ENCODE measurements around the gene BCAM.
"Not testable (repeated sequence)": the region's sequence is repeated elsewhere in the genome, so short reads cannot be mapped to it uniquely, and the experiment has no call there.

Gene BCAM, protein sequence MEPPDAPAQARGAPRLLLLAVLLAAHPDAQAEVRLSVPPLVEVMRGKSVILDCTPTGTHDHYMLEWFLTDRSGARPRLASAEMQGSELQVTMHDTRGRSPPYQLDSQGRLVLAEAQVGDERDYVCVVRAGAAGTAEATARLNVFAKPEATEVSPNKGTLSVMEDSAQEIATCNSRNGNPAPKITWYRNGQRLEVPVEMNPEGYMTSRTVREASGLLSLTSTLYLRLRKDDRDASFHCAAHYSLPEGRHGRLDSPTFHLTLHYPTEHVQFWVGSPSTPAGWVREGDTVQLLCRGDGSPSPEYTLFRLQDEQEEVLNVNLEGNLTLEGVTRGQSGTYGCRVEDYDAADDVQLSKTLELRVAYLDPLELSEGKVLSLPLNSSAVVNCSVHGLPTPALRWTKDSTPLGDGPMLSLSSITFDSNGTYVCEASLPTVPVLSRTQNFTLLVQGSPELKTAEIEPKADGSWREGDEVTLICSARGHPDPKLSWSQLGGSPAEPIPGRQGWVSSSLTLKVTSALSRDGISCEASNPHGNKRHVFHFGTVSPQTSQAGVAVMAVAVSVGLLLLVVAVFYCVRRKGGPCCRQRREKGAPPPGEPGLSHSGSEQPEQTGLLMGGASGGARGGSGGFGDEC

DNA sequence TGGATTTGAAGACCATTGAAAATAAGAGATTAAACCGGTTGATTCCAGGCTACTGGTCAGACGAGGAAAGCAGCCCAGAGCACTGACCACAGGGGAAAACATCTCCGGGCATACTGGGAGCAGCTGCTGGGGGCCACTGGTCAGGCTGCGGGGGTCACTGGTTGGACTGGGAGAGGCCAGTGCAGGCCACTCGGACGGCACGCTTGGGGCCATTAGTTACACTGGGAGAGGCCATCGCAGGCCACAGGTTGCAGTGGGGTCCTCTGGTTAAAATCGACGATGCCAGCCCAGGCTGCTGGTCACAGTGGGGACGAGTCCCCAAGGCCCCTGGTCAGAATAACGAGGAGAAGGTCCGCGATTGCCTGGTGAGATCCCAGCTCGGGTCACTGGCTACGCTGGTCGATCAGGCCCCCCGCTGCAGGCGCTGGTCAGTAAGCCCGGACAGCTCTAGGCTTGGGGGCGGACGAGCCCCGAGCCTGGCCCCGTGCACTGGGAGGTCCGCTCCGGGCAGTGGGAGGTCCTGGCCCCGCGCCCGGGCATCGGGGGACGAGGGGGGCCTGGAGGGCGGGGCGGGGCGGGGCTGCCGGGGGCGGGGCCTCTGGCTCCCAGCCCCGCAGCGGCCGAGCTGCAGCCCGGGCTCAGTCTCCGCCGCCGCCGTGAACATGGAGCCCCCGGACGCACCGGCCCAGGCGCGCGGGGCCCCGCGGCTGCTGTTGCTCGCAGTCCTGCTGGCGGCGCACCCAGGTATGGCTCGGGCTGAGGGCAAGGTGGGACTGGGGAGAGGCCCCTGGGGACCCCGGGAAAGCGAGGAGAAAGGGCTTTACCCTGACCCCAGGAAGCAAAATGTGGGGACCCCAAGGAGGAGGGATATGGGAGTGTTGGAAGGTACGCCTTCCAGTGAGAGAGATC is at the start of gene BCAM:
Gene BCAM, plus strand, starts transcription at position 641 of the 909 bp plus-strand sequence. Its CDS starts 22 bp downstream, at position 663.
- DNase-seq, result peak; percentile 81

GRCh38 chr19:44762038-44762437 is 46.9 kb upstream of the BCAM start:
- DNase-seq, result no peak

DNA sequence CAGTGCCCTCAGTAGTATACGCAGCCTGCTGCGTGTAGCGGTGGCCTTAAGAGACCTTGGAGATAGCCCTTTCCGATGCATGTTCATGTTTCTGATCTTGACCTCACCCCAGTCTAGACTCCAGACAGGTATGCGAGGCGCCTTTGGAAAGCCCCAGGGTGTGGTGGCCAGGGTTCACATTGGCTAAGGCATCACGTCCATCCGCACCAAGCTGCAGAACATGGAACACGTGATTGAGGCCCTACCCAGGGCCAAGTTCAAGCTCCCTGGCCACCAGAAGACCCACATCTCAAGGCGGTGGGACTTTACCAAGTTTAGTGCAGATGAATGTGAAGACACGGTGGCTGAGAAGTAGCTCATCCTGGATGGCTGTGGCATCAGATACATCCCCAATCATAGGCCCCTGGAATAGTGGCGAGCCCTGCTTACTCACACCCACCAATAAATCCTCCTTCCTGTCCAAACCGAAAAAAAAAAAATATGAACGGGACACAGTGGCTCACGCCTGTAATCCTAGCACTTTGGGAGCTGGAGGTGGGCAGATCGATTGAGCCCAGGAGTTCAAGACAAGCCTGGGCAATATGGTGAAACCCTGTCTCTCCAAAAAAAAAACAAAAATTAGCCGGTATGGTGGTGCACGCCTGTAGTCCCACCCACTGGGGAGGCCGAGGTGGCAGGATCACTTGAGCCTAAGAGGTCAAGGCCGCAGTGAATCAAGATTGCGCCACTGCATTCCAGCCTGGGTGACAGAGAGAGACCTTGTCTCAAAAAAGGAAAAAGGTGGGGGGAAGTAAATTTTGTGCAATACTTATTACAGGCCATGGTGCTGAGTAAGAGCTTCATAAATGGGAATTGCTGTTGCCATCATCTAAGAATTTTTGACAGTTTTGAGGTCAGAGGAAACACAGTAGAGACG is 43.6 kb upstream of the BCAM start:
- no peak for DNase-seq

DNA sequence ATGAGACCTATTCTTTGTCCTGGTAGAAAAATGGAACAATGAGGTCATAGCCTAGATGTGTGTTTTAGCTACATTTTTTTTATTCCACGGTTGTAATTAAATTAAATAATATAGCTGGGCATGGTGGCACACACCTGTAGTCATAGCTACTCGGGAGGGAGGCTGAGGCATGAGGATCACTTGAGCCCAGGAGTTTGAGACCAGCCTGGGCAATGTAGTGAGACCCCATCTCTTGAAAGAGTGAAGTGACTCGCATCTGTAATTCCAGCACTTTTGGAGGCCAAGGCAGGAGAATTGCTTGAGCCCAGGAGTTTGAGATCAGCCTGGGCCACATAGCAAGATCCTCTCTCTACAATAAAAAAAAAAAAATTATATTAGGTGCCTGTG is 43.0 kb upstream of the BCAM start:
- no peak for DNase-seq

- DNase-seq, result no peak
Measured at GRCh38 chr19:44767295-44768180, 41.4 kb upstream of the BCAM start.

DNA sequence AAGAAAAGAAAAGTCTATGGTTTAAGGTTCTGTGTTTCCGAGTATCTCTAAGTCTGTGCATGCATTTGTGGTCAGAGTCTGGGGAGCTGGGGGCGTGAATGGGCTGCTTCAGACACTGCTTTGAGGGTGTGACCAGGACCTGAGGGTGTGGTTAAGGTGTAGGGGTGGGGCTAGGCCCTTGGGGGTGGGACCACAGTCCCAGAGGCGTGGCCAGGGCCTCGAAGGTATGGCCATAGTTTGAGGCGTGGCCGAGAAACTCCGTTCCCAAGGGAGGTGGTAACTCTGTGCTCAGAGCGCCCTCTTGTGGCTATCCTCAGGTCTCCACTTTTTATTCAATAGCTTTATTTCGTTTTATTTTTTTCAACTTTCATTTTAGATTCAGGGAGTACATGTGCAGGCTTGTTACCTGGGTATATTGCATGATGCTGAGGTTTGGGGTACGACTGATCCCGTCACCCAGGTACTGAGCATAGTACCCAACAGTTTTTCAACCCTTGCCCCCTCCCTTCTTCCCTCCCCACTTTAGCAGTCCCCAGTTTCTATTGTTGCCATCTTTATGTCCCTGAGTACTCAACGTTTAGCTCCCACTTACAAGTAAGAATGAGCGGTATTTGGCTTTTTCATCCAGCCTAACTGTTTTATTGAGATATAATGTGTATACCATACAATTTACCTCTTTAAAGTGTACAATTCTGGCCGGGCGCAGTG is 38.2 kb upstream of the BCAM start:
- DNase-seq, result peak; percentile 83

- not testable (repeated sequence) for DNase-seq
Measured at GRCh38 chr19:44772144-44772543, 36.8 kb upstream of the BCAM start.

DNA sequence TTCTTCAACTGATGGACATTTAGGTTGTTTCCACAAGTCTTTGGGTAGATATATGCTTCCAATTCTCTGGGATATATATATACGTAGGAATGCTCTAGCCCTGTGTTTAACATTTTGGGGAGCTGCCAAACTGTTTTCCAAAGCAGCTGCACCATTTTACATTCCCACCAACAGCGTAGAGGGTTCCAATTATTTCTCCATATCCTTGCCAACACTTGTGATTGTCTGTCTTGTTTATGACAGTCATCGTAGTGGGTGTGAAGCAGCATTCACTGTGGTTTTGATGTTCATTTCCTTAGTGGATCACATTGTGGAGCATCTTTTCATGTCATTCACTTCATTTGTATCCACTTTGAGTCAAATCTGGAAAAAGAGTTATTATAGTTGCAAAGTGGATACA is 35.9 kb upstream of the BCAM start:
- DNase-seq, result no peak

- DNase-seq, result no peak
Measured at GRCh38 chr19:44775676-44776240, 33.1 kb upstream of the BCAM start.

DNA sequence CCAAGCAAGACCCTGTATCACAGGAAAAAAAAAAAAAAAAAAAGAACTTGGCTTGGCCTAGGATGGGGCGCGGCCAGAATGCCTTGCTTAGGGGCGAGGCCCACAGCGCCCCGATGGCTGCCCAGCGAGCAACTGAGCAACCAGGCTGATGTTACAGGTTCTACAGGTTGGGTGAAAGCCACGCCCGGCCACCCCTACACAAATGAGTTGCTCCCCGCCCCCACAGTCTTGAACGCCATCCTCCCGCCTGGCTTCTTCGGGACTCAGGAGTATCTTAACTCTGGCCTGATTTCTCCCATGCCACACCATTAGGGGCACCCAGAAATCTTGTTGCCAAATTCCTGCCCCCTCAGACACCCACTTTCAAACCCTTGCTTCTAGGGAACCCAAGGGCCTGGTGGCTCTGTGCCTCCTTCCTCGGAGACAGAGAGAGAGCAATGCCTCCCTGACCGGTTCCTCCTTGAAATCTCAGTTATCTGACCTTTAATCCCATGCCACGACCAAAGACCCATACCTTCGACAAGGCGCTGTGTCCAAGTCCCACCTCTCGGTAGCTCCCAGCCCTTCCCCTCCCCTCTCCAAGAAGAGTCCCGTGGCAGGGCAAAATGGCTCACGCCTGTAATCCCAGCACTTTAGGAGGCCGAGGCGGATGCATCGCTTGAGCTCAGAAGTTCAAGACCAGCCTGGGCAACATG is 32.4 kb upstream of the BCAM start:
- no peak for DNase-seq

DNA sequence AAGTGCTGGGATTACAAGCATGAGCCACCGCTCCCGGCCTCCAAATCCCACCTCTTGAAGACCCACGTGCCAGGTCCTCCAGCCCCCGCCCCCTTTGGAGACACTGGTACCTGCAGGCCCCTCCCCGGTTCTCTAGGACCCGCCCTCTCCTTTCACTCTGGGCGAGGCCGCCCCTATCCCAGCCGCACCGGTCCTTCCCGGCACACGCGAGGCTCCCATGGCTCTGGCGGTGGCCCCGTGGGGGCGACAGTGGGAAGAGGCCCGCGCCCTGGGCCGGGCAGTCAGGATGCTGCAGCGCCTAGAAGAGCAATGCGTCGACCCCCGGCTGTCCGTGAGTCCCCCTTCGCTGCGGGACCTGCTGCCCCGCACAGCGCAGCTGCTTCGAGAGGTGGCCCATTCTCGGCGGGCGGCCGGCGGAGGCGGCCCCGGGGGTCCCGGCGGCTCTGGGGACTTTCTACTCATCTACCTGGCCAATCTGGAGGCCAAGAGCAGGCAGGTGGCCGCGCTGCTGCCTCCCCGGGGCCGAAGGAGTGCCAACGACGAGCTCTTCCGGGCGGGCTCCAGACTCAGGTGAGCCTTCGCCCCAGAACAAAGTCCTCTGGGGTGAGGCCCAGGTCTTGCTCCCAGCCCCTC is 31.1 kb upstream of the BCAM start, which contains the start of gene CBLC:
Gene CBLC, plus strand, starts transcription at position 176 of the 633 bp plus-strand sequence. Its CDS starts 42 bp downstream, at position 218.
- DNase-seq, result no peak

GRCh38 chr19:44779150-44779549 is 29.8 kb upstream of the BCAM start:
- DNase-seq, result no peak

GRCh38 chr19:44781694-44782093 is 27.2 kb upstream of the BCAM start:
- DNase-seq, result not testable (repeated sequence)

DNA sequence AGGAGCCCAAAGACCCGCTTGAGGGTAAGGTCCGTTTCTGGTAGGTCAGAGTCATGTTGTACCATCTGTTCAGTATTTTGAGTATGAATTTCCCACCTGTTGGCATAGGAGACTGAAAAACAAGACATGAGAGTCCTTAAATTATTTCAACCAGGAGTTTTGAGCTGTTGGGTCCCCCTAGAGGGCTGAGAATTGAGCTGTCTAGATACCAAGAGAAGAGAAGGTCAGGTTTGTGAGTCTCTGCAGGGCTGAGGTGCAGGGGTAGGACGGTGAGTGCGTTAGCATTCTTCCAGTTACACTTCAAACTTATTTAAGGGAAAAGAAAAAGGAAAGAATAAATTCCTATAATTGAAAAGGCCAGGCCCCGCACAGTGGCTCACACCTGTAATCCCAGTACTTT is 26.2 kb upstream of the BCAM start:
- no peak for DNase-seq

DNA sequence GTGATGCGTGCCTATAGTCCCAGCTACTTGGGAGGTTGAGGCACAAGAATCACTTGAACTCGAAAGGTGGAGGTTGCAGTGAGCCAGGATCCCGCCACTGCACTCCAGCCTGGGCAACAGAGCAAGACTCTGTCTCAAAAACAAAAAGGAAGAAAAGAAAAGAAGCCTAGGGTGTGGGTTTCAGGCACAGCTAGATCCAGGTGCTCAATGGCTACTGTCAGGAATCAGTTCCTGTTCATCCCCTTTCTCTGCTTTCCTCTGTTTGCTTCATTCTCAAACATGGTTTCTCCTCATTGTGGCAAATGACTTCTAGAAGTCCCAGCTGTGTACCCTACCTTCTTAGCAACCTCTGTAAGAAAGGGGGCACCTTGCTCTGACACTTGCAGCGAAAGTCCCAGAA is 25.4 kb upstream of the BCAM start:
- DNase-seq, result no peak

DNA sequence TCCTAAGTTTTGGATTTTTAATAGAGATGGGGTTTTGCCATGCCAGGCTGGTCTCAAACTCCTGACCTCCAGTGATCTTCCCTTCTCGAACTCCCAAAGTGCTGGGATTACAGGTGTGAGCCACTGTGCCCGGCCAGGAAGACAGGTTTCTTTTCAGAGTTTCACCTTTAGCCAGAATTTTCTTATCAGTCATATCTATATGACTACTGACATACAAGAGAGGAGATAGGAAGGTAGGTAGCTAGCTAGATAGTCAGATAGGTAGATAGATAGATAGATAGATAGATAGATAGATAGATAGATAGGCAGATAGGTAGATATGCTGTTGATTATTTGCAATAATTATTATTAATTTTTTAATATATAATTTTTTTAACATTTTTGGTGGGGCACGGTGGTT is 23.6 kb upstream of the BCAM start:
- DNase-seq, result no peak

DNA sequence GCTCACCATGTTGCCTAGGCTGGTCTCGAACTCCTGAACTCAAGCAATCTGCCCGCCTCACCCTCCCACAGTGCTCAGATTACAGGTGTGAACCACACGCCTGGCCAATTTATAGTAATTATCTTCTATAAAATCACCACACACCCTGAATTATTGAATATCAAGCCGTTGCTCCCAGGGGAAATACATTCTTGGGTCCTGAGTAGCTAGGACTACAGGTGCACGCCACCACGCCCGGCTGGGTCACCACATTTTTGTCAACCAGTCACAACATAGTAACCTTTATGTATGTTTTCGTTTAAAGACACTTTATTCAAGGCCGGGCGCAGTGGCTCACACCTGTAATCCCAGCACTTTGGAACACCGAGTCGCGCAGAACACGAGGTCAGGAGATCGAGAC is 22.9 kb upstream of the BCAM start:
- no peak for DNase-seq

GRCh38 chr19:44788971-44789370 is 19.9 kb upstream of the BCAM start:
- no peak for DNase-seq

GRCh38 chr19:44789943-44790483 is 18.9 kb upstream of the BCAM start:
- DNase-seq, result no peak
